Renal pelvis (tissue), 4 donors: Measurements from ENCODE around the gene CRYBB1. TPM values are rescaled to one million over a fixed set of nuclear protein-coding genes. Genes with fewer than 3 reads are reported as not detected.

Experiments
- DNase-seq: peaks from one replicate; pipeline ENCODE4 v3.0.0-alpha.2; 2013
- polyA plus RNA-seq, 3 donors: library from polyadenylated mRNA; unstranded; fragments of 120-200 nt; gene quantifications; one replicate each; pipeline ENCODE4 v1.2.1, GENCODE V29; 2013; ENCODE audit not compliant: insufficient read length in 3 of 3

Gene CRYBB1
- polyA plus RNA-seq, 3 donors, result 0.68 to 0.95 (median 0.88) TPM

- DNase-seq, result no peak
Observed at GRCh38 chr22:26581026-26581425, 36.8 kb downstream of the CRYBB1 start.

- no peak for DNase-seq
Observed at GRCh38 chr22:26580240-26580962, 37.4 kb downstream of the CRYBB1 start.

- DNase-seq, result no peak
Observed at GRCh38 chr22:26579331-26579886, 38.4 kb downstream of the CRYBB1 start.

GRCh38 chr22:26577081-26577480, 40.7 kb downstream of the CRYBB1 start:
- no peak for DNase-seq

GRCh38 chr22:26576026-26576680, 41.7 kb downstream of the CRYBB1 start:
- DNase-seq, result peak; percentile 7

- DNase-seq, result no peak
Observed at GRCh38 chr22:26574001-26574723, 43.7 kb downstream of the CRYBB1 start.

- peak; percentile 82 for DNase-seq
Observed at GRCh38 chr22:26573026-26573662, 44.7 kb downstream of the CRYBB1 start.

- no peak for DNase-seq
Observed at GRCh38 chr22:26570864-26571525, 46.8 kb downstream of the CRYBB1 start.

- peak; percentile 12 for DNase-seq
Observed at GRCh38 chr22:26570115-26570514, 47.7 kb downstream of the CRYBB1 start.

- peak; percentile 51 for DNase-seq
Observed at GRCh38 chr22:26568207-26568706, 49.6 kb downstream of the CRYBB1 start.

- no peak for DNase-seq
Observed at GRCh38 chr22:26567610-26568009, 50.2 kb downstream of the CRYBB1 start.

GRCh38 chr22:26566994-26567393, 50.8 kb downstream of the CRYBB1 start:
- no peak for DNase-seq

- DNase-seq, result no peak
Observed at GRCh38 chr22:26565889-26566288, 51.9 kb downstream of the CRYBB1 start.

GRCh38 chr22:26565181-26565580, 52.6 kb downstream of the CRYBB1 start:
- DNase-seq, result no peak

- no peak for DNase-seq
Observed at GRCh38 chr22:26564672-26565071, 53.2 kb downstream of the CRYBB1 start.

- DNase-seq, result no peak
Observed at GRCh38 chr22:26564181-26564580, 53.6 kb downstream of the CRYBB1 start.

- DNase-seq, result no peak
Observed at GRCh38 chr22:26563022-26563421, 54.8 kb downstream of the CRYBB1 start.

GRCh38 chr22:26561756-26562417, 55.9 kb downstream of the CRYBB1 start:
- DNase-seq, result no peak

- DNase-seq, result no peak
Observed at GRCh38 chr22:26559961-26560575, 57.8 kb downstream of the CRYBB1 start.

GRCh38 chr22:26558248-26558895, 59.5 kb downstream of the CRYBB1 start:
- no peak for DNase-seq
